ENCODE results near the gene DNAH3.

Gene DNAH3

GRCh38 chr16:20901068-20901435 is 249.6 kb downstream of the DNAH3 start:
- DNase-seq, result no peak

GRCh38 chr16:20900299-20901067 is 250.2 kb downstream of the DNAH3 start, which contains the start of the genes DCUN1D3 and LYRM1:
Gene DCUN1D3, minus strand, starts transcription at chr16:20900358. Its CDS starts 37,820 bp downstream, at chr16:20862538.
Gene LYRM1, plus strand, starts transcription at chr16:20900771. Its CDS starts 14,785 bp downstream, at chr16:20915556.
- peak; percentile 86 for DNase-seq

- DNase-seq, result peak; percentile 15
Observed at GRCh38 chr16:20899477-20900298, 251.0 kb downstream of the DNAH3 start.

- DNase-seq, result no peak
Observed at GRCh38 chr16:20899071-20899470, 251.6 kb downstream of the DNAH3 start.

GRCh38 chr16:20897922-20898321 is 252.7 kb downstream of the DNAH3 start:
- DNase-seq, result no peak

GRCh38 chr16:20897253-20897897 is 253.3 kb downstream of the DNAH3 start:
- DNase-seq, result no peak

- no peak for DNase-seq
Observed at GRCh38 chr16:20894388-20894787, 256.3 kb downstream of the DNAH3 start.

GRCh38 chr16:20889625-20890275 is 260.9 kb downstream of the DNAH3 start:
- no peak for DNase-seq

GRCh38 chr16:20887207-20887606 is 263.4 kb downstream of the DNAH3 start:
- no peak for DNase-seq

- no peak for DNase-seq
Observed at GRCh38 chr16:20886320-20886719, 264.3 kb downstream of the DNAH3 start.

GRCh38 chr16:20884240-20884556 is 266.4 kb downstream of the DNAH3 start:
- DNase-seq, result no peak

- DNase-seq, result no peak
Observed at GRCh38 chr16:20883554-20884239, 266.9 kb downstream of the DNAH3 start.
